ENCODE results near the gene VEGFD. TPM values are rescaled to one million over a fixed set of nuclear protein-coding genes. Genes with fewer than 3 reads are reported as not detected.
"Not testable (repeated sequence)": the region's sequence is repeated elsewhere in the genome, so short reads cannot be mapped to it uniquely, and the experiment has no call there.

VEGFD gene
- total and polyA plus RNA-seq, 2 of the 4 experiments (the other 2 are of a cell fraction) = 0.18 to 0.19 TPM

DNA sequence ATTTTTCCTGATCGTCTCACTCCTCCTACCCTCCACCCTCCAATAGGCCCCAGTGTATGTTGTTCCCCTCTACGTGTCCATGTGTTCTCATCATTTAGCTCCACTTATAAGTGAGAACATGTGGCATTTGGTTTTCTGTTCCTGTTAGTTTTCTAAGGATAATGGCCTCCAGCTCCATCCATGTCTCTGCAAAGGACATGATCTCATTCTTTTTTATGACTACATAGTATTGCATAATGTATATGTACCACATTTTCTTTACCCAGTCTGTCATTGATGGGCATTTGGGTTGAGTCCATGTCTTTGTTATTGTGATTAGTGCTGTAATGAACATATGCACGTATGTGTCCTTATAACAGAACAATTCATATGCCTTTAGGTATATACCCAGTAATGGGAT is 78.3 kb downstream of the VEGFD start:
- H4K5ac ChIP-seq (ENCODE audit: low read depth, low read length); H4K20me1 ChIP-seq (ENCODE audit: insufficient read depth, low read length); CTCF ChIA-PET; H2AK5ac ChIP-seq (ENCODE audit: low read depth, low read length); H3K9me3 ChIP-seq (ENCODE audit: control insufficient read depth, insufficient read depth, low read length); BruUV-seq (replicated peaks); H3K36me3 ChIP-seq (ENCODE audit: control insufficient read depth, insufficient read depth, low read length); ATAC-seq (ENCODE audit: low read depth); H3K23ac ChIP-seq (ENCODE audit: low read depth, low read length); H2AFZ ChIP-seq (replicated peaks; ENCODE audit: low read length, poor library complexity); H3K18ac ChIP-seq (ENCODE audit: low read depth, low read length); H3K56ac ChIP-seq (ENCODE audit: extremely low read depth, insufficient read depth, low read length); H2BK15ac ChIP-seq (ENCODE audit: low read depth, low read length); H2BK5ac ChIP-seq (ENCODE audit: low read depth, low read length, poor library complexity, severe bottlenecking); H3K9me1 ChIP-seq (ENCODE audit: insufficient read depth, low read length); H3K4me1 ChIP-seq (ENCODE audit: control insufficient read depth, insufficient read depth, low read length); H4K91ac ChIP-seq (ENCODE audit: insufficient read depth, low read depth, low read length); H3K9ac ChIP-seq (ENCODE audit: low read depth, low read length); H3K79me1 ChIP-seq (ENCODE audit: low read depth in 1 of 2, low read length in 2 of 2); H2AK9ac ChIP-seq (replicated peaks; ENCODE audit: low read depth, low read length, poor library complexity); H3K14ac ChIP-seq (replicated peaks; ENCODE audit: low read depth, low read length); H3K27ac ChIP-seq (ENCODE audit: insufficient read depth, low read length); POLR2A ChIA-PET (ENCODE audit: unreplicated experiment); H2BK120ac ChIP-seq (ENCODE audit: low read depth, low read length); in situ Hi-C loops (cut with MboI; ENCODE audit: low sequenced_read_pairs); H3K27me3 ChIP-seq (ENCODE audit: control insufficient read depth, insufficient read depth, low read length); H3K4me2 ChIP-seq (ENCODE audit: low read depth, low read length); H3K4me3 ChIP-seq (ENCODE audit: insufficient read depth, low read depth, low read length); H2BK20ac ChIP-seq (ENCODE audit: low read depth, low read length); H3K4ac ChIP-seq (ENCODE audit: low read depth, low read length); H4K8ac ChIP-seq (ENCODE audit: low read depth in 2 of 2, low read length in 2 of 2); DNase-seq; intact Hi-C loops (cut with micrococcal nuclease); dilution Hi-C loops (cut with HindIII; ENCODE audit: low sequenced_read_pairs, unreplicated experiment): not testable (repeated sequence)
- WGBS, 2 experiments (ENCODE audit: extremely low coverage in 2 of 2, insufficient read length in 1 of 2) = no CpG with 5 or more reads among the region's 3 CpGs

Measured in IMR-90 (cell line).